ENCODE data around the gene CLEC19A.

DNA sequence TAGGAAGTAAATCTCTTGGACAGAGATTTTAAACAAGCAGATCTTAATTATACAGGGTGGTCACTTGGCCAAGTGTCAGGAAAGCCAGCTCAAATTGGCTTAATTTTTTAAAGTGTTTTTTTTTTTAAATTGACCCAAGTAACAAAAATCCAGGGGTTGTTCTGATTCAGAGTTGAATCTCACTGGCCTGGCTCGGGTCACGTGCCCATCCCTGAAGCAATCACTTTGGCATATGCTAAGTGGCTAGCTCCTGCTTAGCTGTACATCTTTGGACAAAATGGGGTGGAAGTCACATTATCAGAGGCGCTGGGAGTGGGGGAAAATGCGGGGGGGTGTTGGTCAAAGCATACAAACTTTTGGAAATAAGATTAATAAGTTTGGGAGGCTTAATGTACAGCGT is 23.6 kb downstream of the CLEC19A start:
- TF ChIP-seq, protein P1, sequence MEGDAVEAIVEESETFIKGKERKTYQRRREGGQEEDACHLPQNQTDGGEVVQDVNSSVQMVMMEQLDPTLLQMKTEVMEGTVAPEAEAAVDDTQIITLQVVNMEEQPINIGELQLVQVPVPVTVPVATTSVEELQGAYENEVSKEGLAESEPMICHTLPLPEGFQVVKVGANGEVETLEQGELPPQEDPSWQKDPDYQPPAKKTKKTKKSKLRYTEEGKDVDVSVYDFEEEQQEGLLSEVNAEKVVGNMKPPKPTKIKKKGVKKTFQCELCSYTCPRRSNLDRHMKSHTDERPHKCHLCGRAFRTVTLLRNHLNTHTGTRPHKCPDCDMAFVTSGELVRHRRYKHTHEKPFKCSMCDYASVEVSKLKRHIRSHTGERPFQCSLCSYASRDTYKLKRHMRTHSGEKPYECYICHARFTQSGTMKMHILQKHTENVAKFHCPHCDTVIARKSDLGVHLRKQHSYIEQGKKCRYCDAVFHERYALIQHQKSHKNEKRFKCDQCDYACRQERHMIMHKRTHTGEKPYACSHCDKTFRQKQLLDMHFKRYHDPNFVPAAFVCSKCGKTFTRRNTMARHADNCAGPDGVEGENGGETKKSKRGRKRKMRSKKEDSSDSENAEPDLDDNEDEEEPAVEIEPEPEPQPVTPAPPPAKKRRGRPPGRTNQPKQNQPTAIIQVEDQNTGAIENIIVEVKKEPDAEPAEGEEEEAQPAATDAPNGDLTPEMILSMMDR (IDR thresholded peaks at IDR 0.05) = no peak
- TF ChIP-seq EZH2 (IDR thresholded peaks at IDR 0.05) (no peak), EZH2phosphoT487 (IDR thresholded peaks at IDR 0.05) (no peak)
